IPS DF 6.9 (cell line): ENCODE results near the gene FBLN1.
"Not testable (repeated sequence)": the region's sequence is repeated elsewhere in the genome, so short reads cannot be mapped to it uniquely, and the experiment has no call there.

ENCODE experiments used
- DNase-seq: peaks from one replicate; pipeline ENCODE4 v3.0.0-alpha.2; 2013; ENCODE audit warnings: low read depth, low spot score
- H3K27ac ChIP-seq: one replicate; pipeline ENCODE4 v1.5.1; 2013; ENCODE audit warnings: low read length, control low read depth
- H3K27me3 ChIP-seq: 2 replicates; pipeline ENCODE4 v1.6.1; 2013; ENCODE audit warnings: mild to moderate bottlenecking, low read length; ENCODE audit not compliant: control insufficient read depth, insufficient read depth
- H3K36me3 ChIP-seq: 2 replicates; pipeline ENCODE4 v1.6.1; 2013; ENCODE audit warnings: low read length; ENCODE audit not compliant: control insufficient read depth, insufficient read depth
- H3K4me1 ChIP-seq: 2 replicates; pipeline ENCODE4 v1.6.1; 2013; ENCODE audit warnings: low read length; ENCODE audit not compliant: control insufficient read depth, insufficient read depth
- H3K4me3 ChIP-seq: 2 replicates; pipeline ENCODE4 v1.5.1; 2013; ENCODE audit warnings: mild to moderate bottlenecking, low read length
- H3K9me3 ChIP-seq: 2 replicates; pipeline ENCODE4 v1.6.1; 2013; ENCODE audit warnings: low read length, inconsistent platforms; ENCODE audit not compliant: control insufficient read depth, insufficient read depth
- WGBS: extraction: QIAGEN DNeasy Blood & Tissue Kit; methylation state at CpG from one replicate; pipeline ENCODE4 v1.1.7; 2013; ENCODE audit warnings: mixed read lengths, missing lambda C conversion rate; ENCODE audit not compliant: insufficient read length, insufficient coverage; 5-methylcytosine and 5-hydroxymethylcytosine counted together

FBLN1 gene

DNA sequence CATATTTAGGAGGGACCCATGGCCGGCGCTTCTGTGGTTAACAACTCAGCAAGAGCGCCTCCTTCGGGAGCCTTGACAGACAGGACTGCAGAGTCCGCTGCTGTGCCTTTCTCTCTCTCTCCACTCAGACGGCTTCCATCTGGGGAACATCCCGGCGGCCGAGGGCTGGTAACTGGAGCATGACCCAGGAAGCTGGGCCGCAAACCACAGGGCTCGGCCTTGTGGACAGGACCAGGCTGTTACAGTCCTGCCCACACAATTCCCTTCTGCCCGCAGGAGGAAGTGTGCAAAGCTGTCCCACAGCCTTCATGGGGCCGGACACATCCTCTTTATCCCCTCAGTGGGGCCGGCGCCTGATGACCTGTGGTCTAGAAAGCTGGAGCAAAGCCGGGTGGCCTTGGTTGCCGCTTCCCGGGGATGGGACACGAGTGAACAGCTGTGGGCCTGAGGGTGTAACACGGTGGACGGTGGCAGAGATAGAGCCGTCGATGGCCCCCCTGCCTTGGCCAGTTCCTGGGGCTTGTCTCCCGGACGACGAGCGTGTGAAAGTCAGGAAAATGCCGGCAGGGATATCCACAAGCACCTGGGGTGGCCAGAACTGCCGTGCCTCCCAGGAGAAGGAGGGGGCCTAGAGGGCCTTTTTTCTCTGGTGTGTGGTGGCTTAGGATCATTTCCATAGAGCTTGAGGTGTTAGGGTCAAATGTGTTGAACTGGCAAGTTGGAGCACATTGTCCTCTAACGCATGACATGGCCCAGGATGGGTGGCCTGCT is 50.1 kb downstream of the FBLN1 start:
- Histone ChIP-seq H3K36me3 (peaks cover 31% of the 10 kb centered on the region), H3K4me1 (no peaks in the 10 kb centered on the region), H3K27ac (no peak overlapping the region), H3K9me3 (no peaks in the 10 kb centered on the region), H3K27me3 (no peaks in the 10 kb centered on the region), H3K4me3 (no peak overlapping the region)
- no CpG with 5 or more reads among the region's 30 CpGs for WGBS
- DNase-seq = no peak

DNA sequence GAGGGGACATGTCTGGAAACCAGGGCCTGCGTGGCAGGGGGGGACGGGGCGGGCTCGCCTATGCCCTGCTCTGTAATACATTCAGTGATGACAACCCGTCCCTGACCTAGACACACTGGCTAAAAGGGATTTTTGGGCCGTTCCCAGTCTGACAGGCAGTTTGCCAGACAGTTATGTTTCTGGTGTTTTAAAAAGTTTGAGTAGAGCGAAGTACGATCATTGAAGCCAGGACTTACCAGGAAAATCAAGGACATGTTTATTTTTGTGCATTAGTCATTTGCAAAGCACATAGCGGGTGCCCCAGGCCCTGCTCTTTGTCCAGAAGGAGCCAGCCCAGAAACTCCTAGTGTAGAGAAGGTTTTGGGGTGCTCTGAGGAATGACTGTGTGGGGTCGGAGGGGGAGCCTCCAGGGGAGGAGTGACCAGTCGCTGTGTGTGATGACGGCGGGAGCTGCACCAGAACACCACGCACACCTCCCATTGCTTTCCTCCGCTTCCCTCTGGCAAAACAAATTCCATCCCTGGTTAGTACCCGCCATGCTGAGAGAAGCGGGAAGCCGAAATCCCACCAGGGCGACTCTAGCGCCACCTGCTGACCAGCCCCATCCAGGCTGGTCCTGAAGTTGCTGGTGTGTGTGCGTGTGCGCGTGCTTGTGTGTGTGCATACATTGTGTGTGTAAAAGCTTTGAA is 50.8 kb downstream of the FBLN1 start:
- no peaks in the 10 kb centered on the region for H3K27me3 ChIP-seq
- H3K27ac ChIP-seq = no peak overlapping the region
- peaks cover 25% of the 10 kb centered on the region for H3K36me3 ChIP-seq
- H3K4me1 ChIP-seq = no peaks in the 10 kb centered on the region
- WGBS = no CpG with 5 or more reads among the region's 23 CpGs
- no peaks in the 10 kb centered on the region for H3K9me3 ChIP-seq
- no peak overlapping the region for H3K4me3 ChIP-seq
- DNase-seq = peak; percentile 71

DNA sequence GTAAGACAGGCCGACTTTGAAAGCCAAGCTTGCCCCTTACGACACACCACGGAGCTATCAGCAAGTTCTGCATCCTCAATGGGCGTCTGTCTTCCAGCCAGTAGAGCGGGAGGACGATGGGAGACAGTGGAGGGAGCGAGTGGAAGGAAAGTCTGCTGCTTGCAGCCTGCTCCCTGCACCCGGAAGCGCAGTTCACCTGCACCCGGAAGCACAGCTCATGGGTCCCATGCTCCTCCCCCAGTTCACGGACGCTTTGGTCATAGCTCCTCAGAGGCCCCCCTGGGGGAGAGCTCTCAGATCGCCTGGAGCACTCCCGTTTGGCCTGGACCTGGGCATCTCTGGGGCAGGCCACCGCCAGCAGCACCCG is 51.3 kb downstream of the FBLN1 start:
- H3K9me3 ChIP-seq = no peaks in the 10 kb centered on the region
- no peaks in the 10 kb centered on the region for H3K27me3 ChIP-seq
- no CpG with 5 or more reads among the region's 16 CpGs for WGBS
- H3K27ac ChIP-seq = no peak overlapping the region
- no peaks in the 10 kb centered on the region for H3K4me1 ChIP-seq
- H3K36me3 ChIP-seq = peaks cover 22% of the 10 kb centered on the region
- DNase-seq = no peak
- no peak overlapping the region for H3K4me3 ChIP-seq

DNA sequence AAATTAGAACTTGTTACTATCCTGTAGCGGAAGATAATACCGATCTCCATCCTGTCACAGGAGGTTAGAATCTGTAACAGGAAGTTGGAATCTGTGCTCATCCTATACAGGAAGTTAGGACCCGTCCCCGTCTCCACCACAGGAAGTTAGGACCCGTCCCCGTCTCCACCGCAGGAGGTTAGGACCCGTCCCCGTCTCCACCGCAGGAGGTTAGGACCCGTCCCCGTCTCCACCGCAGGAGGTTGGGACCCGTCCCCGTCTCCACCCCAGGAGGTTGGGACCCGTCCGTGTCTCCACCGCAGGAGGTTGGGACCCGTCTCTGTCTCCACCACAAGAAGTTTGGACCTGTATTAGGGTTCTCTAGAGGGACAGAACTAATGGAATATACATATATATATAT is 52.2 kb downstream of the FBLN1 start:
- no peak overlapping the region for H3K27ac ChIP-seq
- H3K9me3 ChIP-seq = no peaks in the 10 kb centered on the region
- H3K36me3 ChIP-seq = peaks cover 20% of the 10 kb centered on the region
- no peak for DNase-seq
- no CpG with 5 or more reads among the region's 19 CpGs for WGBS
- H3K4me1 ChIP-seq = no peaks in the 10 kb centered on the region
- no peaks in the 10 kb centered on the region for H3K27me3 ChIP-seq
- H3K4me3 ChIP-seq = no peak overlapping the region

DNA sequence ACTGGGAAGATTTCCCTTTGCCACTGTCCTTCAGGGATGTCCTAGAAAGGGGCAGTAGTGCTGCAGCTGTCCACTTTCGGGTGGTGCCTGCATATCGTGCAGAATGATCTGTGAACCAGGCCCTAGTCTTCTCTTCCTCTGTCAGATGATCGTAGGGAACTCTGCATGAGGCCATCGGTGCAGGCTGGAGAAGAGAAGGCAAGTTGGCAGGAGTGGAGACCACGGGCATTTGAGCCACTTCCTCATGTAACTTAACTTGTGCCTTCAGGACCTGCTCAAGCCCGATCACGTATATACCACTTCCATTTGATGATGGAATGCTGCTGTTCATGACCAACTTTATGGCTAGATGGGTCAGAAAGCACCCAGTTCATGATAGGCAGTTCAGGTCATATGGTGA is 55.2 kb downstream of the FBLN1 start:
- H3K27ac ChIP-seq, H3K4me1 ChIP-seq, H3K9me3 ChIP-seq, H3K27me3 ChIP-seq, H3K36me3 ChIP-seq, DNase-seq, H3K4me3 ChIP-seq: not testable (repeated sequence)
- no CpG with 5 or more reads among the region's 7 CpGs for WGBS

DNA sequence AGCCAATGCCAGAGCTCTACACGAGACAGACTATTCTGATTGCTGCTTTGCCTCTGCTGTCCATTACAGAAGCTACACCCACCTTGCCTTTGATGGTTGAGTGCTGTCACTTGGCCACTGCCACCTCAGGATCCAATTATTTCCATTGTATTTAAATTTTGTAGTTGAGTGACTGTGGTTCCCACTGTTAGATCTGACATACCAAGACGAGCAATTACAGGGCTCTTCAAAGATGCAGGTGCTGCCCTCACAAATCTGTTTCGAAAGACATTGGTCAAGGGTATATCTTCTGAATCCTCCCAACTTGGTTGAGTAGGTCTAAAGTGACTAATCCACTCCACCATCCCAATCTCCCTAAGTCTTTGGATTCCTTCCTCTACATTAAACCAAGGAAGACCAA is 57.4 kb downstream of the FBLN1 start:
- H3K36me3 ChIP-seq = peaks cover 17% of the 10 kb centered on the region
- not testable (repeated sequence) for H3K4me3 ChIP-seq, H3K27ac ChIP-seq, H3K27me3 ChIP-seq, H3K4me1 ChIP-seq, DNase-seq, H3K9me3 ChIP-seq
- WGBS = no CpG with 5 or more reads among the region's 3 CpGs

DNA sequence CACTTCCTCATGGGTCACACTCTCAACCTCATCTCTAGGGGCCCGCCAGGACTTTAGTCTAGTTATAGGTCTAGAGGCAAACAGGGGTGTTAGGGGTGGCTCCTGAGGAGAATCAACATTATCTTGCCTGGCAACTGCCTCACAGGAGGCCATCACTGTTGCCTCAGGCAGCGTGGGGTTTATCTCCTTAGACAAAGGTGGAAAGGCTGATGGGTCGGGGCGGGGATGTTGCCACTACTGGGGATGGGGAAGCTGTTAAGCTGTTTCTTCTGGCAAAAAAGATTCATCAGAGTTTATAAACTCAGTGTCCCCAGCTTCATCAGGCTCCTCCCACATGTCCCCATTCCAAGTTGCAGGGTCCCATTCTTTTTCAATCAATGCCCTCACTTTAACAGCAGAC is 58.1 kb downstream of the FBLN1 start:
- H3K4me3 ChIP-seq, DNase-seq, H3K27me3 ChIP-seq, H3K4me1 ChIP-seq, H3K9me3 ChIP-seq, H3K27ac ChIP-seq: not testable (repeated sequence)
- no CpG with 5 or more reads among the region's 4 CpGs for WGBS
- H3K36me3 ChIP-seq = peaks cover 17% of the 10 kb centered on the region

DNA sequence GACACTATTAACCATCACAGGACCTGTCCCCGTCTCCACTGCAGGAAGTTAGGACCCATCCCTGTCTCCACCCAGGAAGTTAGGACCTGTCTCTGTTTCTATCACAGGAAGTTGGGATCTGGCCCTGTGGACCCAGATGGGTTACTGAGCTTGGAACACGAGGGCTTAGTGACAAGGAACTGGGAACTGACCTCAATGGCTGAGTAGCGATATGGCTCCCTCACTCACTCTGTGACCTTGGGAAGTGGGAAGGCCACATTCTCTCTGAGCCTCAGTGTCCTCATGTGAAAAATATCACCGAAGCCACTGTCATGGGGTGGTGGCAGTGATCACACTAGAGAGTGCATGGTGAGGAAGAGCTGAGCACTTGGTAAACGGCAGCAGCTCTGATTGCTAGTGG is 59.4 kb downstream of the FBLN1 start:
- peaks cover 4% of the 10 kb centered on the region for H3K4me1 ChIP-seq
- DNase-seq = no peak
- no CpG with 5 or more reads among the region's 5 CpGs for WGBS
- H3K27ac ChIP-seq = no peak overlapping the region
- no peaks in the 10 kb centered on the region for H3K9me3 ChIP-seq
- peaks cover 20% of the 10 kb centered on the region for H3K36me3 ChIP-seq
- no peak overlapping the region for H3K4me3 ChIP-seq
- H3K27me3 ChIP-seq = no peaks in the 10 kb centered on the region

DNA sequence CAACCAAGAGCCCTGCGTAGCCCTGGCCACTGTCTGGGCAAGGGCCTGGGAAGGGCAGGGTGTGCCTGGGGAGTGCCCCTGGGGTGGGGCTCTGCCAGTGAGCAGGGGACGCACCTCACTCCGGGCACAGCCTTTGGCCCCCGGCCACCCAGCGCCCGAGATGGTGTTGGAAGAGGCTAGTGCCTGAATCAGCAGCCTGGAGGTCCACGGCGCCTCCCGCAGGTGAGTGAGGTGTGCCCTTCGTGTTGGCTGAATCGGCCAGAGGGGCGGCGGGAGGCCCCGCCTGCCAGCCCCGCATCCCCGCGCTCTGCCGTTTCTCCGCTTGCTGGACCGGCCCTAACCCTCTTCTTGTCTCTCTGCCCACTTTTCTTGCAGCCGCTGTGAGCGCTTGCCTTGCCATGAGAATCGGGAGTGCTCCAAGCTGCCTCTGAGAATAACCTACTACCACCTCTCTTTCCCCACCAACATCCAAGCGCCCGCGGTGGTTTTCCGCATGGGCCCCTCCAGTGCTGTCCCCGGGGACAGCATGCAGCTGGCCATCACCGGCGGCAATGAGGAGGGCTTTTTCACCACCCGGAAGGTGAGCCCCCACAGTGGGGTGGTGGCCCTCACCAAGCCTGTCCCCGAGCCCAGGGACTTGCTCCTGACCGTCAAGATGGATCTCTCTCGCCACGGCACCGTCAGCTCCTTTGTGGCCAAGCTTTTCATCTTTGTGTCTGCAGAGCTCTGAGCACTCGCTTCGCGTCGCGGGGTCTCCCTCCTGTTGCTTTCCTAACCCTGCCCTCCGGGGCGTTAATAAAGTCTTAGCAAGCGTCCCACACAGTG is 60.1 kb downstream of the FBLN1 start:
- Histone ChIP-seq H3K27me3 (no peaks in the 10 kb centered on the region), H3K27ac (no peak overlapping the region), H3K9me3 (no peaks in the 10 kb centered on the region), H3K36me3 (peaks cover 20% of the 10 kb centered on the region), H3K4me1 (peaks cover 4% of the 10 kb centered on the region), H3K4me3 (no peak overlapping the region)
- WGBS = no CpG with 5 or more reads among the region's 44 CpGs
- no peak for DNase-seq

DNA sequence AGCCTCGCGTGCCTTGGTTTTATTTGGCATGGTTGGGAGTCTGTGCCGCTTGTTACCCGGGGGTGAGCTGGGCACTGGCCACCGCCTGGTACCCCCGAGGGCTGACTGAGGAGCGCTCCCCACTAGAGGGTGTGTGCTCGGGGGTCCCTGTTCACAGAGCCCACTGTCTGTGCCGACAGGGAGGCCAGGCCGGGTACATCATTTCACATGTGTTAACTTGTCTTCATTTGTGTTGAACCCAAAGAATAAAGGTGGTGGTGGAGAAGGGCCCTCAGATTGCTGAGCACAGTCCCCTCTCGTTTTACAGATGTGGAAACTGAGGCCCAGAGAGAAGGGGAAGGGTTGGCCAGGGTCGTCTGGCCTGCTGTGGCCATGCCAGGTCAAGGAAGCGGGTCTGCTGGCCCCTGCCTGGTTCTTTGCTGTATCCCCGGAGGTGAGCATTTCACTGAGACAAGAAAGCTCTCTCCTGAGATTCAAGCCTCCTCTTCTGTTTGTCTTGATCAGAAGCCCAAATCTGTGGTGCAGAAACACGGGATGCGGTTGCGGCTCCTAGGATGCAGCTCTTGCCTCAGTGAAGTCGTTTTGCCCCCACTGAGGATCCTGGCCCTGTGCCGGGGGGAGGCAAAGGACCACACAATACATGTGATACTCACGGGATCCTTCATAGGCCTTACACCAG is 60.8 kb downstream of the FBLN1 start:
- peaks cover 4% of the 10 kb centered on the region for H3K4me1 ChIP-seq
- no peaks in the 10 kb centered on the region for H3K27me3 ChIP-seq
- no peak overlapping the region for H3K4me3 ChIP-seq
- WGBS = no CpG with 5 or more reads among the region's 20 CpGs
- no peaks in the 10 kb centered on the region for H3K9me3 ChIP-seq
- H3K27ac ChIP-seq = no peak overlapping the region
- H3K36me3 ChIP-seq = peaks cover 20% of the 10 kb centered on the region
- no peak for DNase-seq
